ENCODE results near the gene NYAP2.
A peak's percentile ranks its signal among the peaks of the same experiment; 100 is the strongest.

NYAP2 gene

DNA sequence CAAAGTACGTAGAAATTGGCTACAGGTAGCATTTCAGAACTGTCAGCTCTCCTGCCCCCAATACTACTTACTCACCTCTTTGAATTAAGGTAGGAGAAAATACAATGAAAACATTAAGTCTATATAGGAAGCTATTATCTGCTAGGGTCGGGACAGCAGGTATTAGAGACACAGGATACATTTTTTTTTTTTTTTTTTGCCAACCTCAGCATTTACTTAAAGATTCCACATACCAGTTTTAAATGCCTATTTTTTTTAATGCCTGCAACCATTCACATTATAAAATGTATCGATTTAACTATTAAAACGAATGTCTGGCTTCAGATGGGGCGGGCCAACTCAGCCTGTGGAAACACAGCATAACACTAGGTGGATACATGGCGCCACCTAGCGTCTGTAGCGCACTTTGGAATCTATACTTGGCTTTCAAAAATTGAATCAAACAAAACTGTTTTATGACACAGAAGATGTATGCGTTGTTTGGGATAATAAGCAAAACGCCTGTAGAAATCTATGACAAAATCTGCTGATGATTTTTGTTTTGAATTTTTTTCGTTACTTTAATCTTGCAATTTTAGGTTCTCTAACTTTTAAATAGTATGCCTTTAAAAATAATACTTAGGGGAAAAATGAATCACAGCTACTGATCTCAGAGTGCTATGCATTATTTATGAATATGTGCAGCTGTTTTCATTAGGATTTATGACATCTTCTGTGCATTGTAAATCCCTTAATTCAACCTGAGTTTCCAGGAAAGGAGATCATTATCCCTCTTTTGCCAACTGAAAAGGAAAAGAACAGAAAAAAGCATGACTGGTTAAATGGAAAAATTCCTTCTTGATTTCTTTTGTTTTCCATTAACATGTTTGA, 261.0 kb downstream of the NYAP2 start:
- TF ChIP-seq, protein P1, sequence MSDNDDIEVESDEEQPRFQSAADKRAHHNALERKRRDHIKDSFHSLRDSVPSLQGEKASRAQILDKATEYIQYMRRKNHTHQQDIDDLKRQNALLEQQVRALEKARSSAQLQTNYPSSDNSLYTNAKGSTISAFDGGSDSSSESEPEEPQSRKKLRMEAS (IDR thresholded peaks at IDR 0.05), result no peak
- peak; percentile 96 for TF ChIP-seq RAD21 (IDR thresholded peaks at IDR 0.05; ENCODE audit: low read depth)

DNA sequence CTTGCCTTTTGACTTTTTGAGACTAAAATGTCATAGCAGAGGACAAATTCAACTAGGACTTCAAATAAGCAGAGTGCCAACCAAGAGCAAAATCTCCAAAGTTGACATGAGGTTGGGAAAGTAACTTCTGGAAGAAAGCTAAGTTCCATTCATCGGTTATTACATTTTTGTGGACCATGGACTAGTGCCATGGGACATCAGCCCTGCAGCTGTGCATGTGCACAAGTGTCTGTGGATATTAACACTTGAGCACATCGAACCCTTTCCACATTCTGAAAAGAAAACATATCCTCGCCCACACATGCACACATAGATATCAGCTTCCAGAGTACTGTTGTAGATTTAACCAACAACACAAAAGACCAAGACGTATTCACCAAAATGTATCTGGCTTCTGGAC, 262.6 kb downstream of the NYAP2 start:
- no peak for TF ChIP-seq TAF1 (IDR thresholded peaks at IDR 0.05; ENCODE audit: low read depth)
- TF ChIP-seq, protein P2, sequence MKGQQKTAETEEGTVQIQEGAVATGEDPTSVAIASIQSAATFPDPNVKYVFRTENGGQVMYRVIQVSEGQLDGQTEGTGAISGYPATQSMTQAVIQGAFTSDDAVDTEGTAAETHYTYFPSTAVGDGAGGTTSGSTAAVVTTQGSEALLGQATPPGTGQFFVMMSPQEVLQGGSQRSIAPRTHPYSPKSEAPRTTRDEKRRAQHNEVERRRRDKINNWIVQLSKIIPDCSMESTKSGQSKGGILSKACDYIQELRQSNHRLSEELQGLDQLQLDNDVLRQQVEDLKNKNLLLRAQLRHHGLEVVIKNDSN (IDR thresholded peaks at IDR 0.05), result no peak

DNA sequence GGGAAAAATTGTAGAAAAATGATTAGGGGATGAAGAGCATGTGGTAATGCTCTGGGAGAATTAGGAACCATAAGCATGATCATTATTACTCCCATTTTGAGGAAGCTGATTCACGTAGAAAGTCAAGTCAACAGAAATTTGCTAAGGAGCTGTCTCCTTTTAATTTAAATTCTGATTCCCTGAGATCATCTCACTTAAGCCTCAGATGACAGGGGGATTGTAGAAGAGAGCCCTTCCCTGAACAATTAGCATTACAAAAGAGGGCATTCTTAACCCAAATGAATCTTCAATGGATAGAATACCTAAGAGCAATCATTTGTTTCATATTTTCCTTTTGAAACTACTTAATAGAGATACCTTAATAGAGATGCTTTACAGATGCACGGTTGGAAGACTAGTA, 267.9 kb downstream of the NYAP2 start:
- TF ChIP-seq, protein P2 (IDR thresholded peaks at IDR 0.05), result no peak
- TF ChIP-seq, protein P1 (IDR thresholded peaks at IDR 0.05), result no peak
- TF ChIP-seq CREB1 (IDR thresholded peaks at IDR 0.05; ENCODE audit: low read depth) (no peak), FOXM1 (IDR thresholded peaks at IDR 0.05; ENCODE audit: borderline replicate concordance, low read depth) (no peak), TAF1 (IDR thresholded peaks at IDR 0.05; ENCODE audit: low read depth) (no peak), EP300 (IDR thresholded peaks at IDR 0.05; ENCODE audit: borderline replicate concordance) (no peak)

DNA sequence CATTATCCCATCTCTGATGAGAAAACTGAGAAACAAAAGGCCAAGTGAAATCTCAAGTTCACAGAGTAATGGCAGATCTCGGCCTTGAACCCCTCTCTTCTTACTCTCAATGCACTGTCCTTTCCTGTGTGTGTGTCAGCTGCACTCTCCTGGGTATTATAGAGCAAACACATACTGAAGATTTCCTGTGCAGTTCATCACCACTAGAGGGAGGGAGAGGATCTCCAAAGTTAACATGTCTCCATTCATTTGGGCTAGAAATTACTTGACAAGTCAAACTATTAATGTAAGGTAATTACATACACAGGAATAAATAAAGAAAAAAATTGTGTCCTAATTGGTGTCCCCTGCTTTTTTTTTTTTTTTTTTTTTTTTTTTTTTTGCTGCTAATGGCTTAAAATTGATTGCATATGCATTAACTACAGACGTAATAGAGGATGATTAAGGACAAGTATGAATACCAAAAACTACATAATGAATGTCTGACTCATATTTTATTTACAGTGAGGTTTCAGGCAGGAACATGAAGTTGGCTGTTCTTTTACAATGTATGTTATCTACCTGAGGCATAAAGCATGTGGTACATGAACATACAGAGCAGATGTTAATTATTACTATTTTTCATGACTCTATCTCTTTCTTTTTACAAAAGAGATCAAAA, 269.2 kb downstream of the NYAP2 start:
- TF ChIP-seq RAD21 (IDR thresholded peaks at IDR 0.05; ENCODE audit: low read depth) (peak; percentile 70), YY1 (IDR thresholded peaks at IDR 0.05; ENCODE audit: low read depth) (no peak), CREB1 (IDR thresholded peaks at IDR 0.05; ENCODE audit: low read depth) (no peak)

DNA sequence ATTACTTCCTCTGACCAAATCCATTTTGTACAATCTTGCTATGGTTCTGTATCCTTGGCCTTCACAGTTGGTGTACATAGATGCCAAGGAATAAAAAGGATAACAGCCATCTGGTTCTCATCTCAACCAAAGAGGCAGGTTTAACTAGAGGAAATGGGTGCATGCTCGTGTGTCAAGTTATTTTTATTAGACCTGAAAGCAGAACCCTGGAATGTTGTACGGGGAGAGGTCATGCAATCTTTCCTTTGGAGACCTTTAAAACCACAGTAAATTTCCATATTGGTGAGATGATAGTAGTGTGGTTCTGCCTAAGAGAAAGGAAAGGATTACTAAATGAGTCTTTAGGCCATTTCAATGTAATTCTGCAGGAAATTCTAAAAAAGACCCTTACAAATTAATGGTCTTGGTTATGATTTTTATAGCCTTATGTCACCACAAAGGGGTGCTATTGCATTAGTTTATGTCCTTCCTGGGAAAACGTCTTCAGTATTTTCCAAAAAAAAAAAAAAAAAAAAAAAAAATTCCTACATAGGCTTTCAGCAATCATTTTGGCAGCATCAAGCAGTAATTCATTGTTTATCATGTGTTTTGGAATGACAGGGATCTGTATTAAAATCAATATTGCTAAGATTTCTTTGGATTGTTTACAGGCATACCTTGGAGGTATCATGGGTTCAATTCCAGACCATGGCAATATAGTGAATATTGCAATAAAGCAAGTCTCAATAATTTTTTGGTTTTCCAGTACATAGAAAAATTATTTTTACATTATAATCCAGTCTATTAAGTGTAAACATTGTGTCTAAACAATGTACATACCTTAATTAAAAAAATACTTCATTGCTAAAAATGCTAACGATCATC, 270.8 kb downstream of the NYAP2 start:
- TF ChIP-seq TCF12 (IDR thresholded peaks at IDR 0.05; ENCODE audit: low read depth) (no peak), NFIC (IDR thresholded peaks at IDR 0.05) (no peak), CEBPB (IDR thresholded peaks at IDR 0.05) (no peak), CREB1 (IDR thresholded peaks at IDR 0.05; ENCODE audit: low read depth) (no peak), RAD21 (IDR thresholded peaks at IDR 0.05; ENCODE audit: low read depth) (peak; percentile 62)
- TF ChIP-seq, protein P3, sequence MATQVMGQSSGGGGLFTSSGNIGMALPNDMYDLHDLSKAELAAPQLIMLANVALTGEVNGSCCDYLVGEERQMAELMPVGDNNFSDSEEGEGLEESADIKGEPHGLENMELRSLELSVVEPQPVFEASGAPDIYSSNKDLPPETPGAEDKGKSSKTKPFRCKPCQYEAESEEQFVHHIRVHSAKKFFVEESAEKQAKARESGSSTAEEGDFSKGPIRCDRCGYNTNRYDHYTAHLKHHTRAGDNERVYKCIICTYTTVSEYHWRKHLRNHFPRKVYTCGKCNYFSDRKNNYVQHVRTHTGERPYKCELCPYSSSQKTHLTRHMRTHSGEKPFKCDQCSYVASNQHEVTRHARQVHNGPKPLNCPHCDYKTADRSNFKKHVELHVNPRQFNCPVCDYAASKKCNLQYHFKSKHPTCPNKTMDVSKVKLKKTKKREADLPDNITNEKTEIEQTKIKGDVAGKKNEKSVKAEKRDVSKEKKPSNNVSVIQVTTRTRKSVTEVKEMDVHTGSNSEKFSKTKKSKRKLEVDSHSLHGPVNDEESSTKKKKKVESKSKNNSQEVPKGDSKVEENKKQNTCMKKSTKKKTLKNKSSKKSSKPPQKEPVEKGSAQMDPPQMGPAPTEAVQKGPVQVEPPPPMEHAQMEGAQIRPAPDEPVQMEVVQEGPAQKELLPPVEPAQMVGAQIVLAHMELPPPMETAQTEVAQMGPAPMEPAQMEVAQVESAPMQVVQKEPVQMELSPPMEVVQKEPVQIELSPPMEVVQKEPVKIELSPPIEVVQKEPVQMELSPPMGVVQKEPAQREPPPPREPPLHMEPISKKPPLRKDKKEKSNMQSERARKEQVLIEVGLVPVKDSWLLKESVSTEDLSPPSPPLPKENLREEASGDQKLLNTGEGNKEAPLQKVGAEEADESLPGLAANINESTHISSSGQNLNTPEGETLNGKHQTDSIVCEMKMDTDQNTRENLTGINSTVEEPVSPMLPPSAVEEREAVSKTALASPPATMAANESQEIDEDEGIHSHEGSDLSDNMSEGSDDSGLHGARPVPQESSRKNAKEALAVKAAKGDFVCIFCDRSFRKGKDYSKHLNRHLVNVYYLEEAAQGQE (IDR thresholded peaks at IDR 0.05; ENCODE audit: low read depth), result no peak
- TF ChIP-seq, protein P1 (IDR thresholded peaks at IDR 0.05), result no peak

DNA sequence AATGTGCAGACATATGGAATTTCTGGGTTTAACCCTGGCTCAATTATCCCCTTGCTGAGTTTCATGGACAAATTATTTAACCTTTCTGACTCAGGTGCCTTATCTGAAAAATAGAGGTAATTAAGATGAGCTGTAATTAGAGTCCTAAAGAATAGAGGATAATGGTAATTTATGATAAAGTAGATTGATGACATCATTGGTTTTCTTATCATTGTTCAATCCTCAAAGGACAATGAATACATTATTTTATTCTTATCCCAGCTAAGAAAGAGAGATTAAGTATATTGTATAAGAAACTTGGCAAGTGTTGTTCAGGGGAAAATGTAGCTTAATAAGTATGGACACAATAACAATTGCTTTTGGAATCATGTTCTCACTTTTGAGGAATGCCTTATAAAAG, 279.3 kb downstream of the NYAP2 start:
- no peak for TF ChIP-seq EP300 (IDR thresholded peaks at IDR 0.05; ENCODE audit: borderline replicate concordance)
- no peak for TF ChIP-seq TEAD4 (IDR thresholded peaks at IDR 0.05)
- no peak for TF ChIP-seq TAF1 (IDR thresholded peaks at IDR 0.05; ENCODE audit: low read depth)
- TF ChIP-seq ZBTB7A (IDR thresholded peaks at IDR 0.05; ENCODE audit: low read depth), result no peak
- TF ChIP-seq CREB1 (IDR thresholded peaks at IDR 0.05; ENCODE audit: low read depth), result no peak
- no peak for TF ChIP-seq CEBPB (IDR thresholded peaks at IDR 0.05)
- no peak for TF ChIP-seq NFIC (IDR thresholded peaks at IDR 0.05)
- TF ChIP-seq TCF12 (IDR thresholded peaks at IDR 0.05; ENCODE audit: low read depth), result no peak
- TF ChIP-seq, protein P3 (IDR thresholded peaks at IDR 0.05; ENCODE audit: low read depth), result no peak
- TF ChIP-seq FOXM1 (IDR thresholded peaks at IDR 0.05; ENCODE audit: borderline replicate concordance, low read depth), result no peak
- TF ChIP-seq, protein P2 (IDR thresholded peaks at IDR 0.05), result no peak
- TF ChIP-seq YY1 (IDR thresholded peaks at IDR 0.05; ENCODE audit: low read depth), result no peak
- TF ChIP-seq, protein P1 (IDR thresholded peaks at IDR 0.05), result no peak
- TF ChIP-seq EGR1 (IDR thresholded peaks at IDR 0.05), result no peak
- TF ChIP-seq RAD21 (IDR thresholded peaks at IDR 0.05; ENCODE audit: low read depth), result no peak

Measured in Ishikawa (cell line).